Measurements from ENCODE around the gene KNDC1. TPM values are rescaled to one million over a fixed set of nuclear protein-coding genes. Genes with fewer than 3 reads are reported as not detected.

Gene KNDC1
- total and polyA plus RNA-seq, 2 of the 13 experiments (the other 11 are each of a cell fraction or from before 2014, with no cell fraction given) = 0.69 TPM; not detected in 1

GRCh38 chr10:133165556-133166503, 5.8 kb downstream of the KNDC1 start:
- FAIRE-seq (no peak), ATAC-seq (no peak), DNase-seq (ENCODE audit: low spot score) (no peak)
- H3K4me1 ChIP-seq (ENCODE audit: insufficient read depth, low read length) = peaks cover 17% of the 10 kb centered on the region
- CTCF ChIA-PET (ENCODE audit: low intra/inter-chr PET ratio, low total read pairs) = no interaction called here
- H3K27ac ChIP-seq (ENCODE audit: extremely low read length, insufficient read depth, low read length) = no peak overlapping the region
- H2AFZ ChIP-seq (ENCODE audit: low read length) = no peak overlapping the region
- no TSS peak for BruUV-seq (replicated peaks)
- H3K36me3 ChIP-seq (replicated peaks in 1 of 2; ENCODE audit: control insufficient read depth in 1 of 2, insufficient read depth in 2 of 2, low read length in 2 of 2) = no peaks in the 10 kb centered on the region
- 73% methylated on average over 32 of the region's 40 CpGs for WGBS (ENCODE audit: low lambda C conversion rate)
- H3K4me2 ChIP-seq (ENCODE audit: low read depth, low read length) = no peak overlapping the region
- H3K79me2 ChIP-seq (ENCODE audit: insufficient read depth, low read length) = no peaks in the 10 kb centered on the region
- in situ Hi-C loops (cut with HindIII; ENCODE audit: extremely low pct_ligation_motif_present, low pct_unique_long_range_greater_than_20kb) = no loop called here
- intact Hi-C loops (cut with micrococcal nuclease; ENCODE audit: unreplicated experiment) = no loop called here
- no peaks in the 10 kb centered on the region for H4K20me1 ChIP-seq (ENCODE audit: insufficient read depth, low read length)
- no peaks in the 10 kb centered on the region for H3K9me3 ChIP-seq (ENCODE audit: low read length)
- POLR2A ChIA-PET = no interaction called here
- H3K9ac ChIP-seq (ENCODE audit: insufficient read depth, low read depth, low read length) = no peak overlapping the region
- peaks cover 6 to 23% of the 10 kb centered on the region in 2 experiments; a peak in 4 of 5 replicates for H3K27me3 ChIP-seq (ENCODE audit: control insufficient read depth in 1 of 2, insufficient read depth in 2 of 2, low read length in 2 of 2)
- H3K4me3 ChIP-seq (replicated peaks in 1 of 3; ENCODE audit: insufficient read depth in 1 of 3, low read depth in 2 of 3, low read length in 3 of 3) = no peak overlapping the region
- TF ChIP-seq ZNF44 (CRISPR knock-in tag; IDR thresholded peaks at IDR 0.05) = no peak
- TF ChIP-seq ATF7 (IDR thresholded peaks at IDR 0.05) = peak; percentile 61
- TF ChIP-seq ATF7 (CRISPR knock-in tag; IDR thresholded peaks at IDR 0.05) = no peak

- DNase-seq (ENCODE audit: low spot score) = no peak
- H4K20me1 ChIP-seq (ENCODE audit: insufficient read depth, low read length) = no peaks in the 10 kb centered on the region
- ChIA-PET CTCF (ENCODE audit: low intra/inter-chr PET ratio, low total read pairs) (no interaction called here), POLR2A (no interaction called here)
- no peak for ATAC-seq
- no peak overlapping the region for H3K4me2 ChIP-seq (ENCODE audit: low read depth, low read length)
- no peak for FAIRE-seq
- BruUV-seq (replicated peaks) = no TSS peak
- WGBS (ENCODE audit: low lambda C conversion rate) = 84% methylated on average over 11 of the region's 11 CpGs
- peaks cover 4 to 17% of the 10 kb centered on the region in 2 experiments; a peak in 4 of 5 replicates for H3K27me3 ChIP-seq (ENCODE audit: control insufficient read depth in 1 of 2, insufficient read depth in 2 of 2, low read length in 2 of 2)
- no peaks in the 10 kb centered on the region for H3K36me3 ChIP-seq (replicated peaks in 1 of 2; ENCODE audit: control insufficient read depth in 1 of 2, insufficient read depth in 2 of 2, low read length in 2 of 2)
- in situ Hi-C loops (cut with HindIII; ENCODE audit: extremely low pct_ligation_motif_present, low pct_unique_long_range_greater_than_20kb) = no loop called here
- H3K27ac ChIP-seq (ENCODE audit: extremely low read length, insufficient read depth, low read length) = no peak overlapping the region
- no peak overlapping the region for H2AFZ ChIP-seq (ENCODE audit: low read length)
- no peak overlapping the region for H3K4me3 ChIP-seq (replicated peaks in 1 of 3; ENCODE audit: insufficient read depth in 1 of 3, low read depth in 2 of 3, low read length in 3 of 3)
- no peak overlapping the region for H3K9ac ChIP-seq (ENCODE audit: insufficient read depth, low read depth, low read length)
- no peaks in the 10 kb centered on the region for H3K9me3 ChIP-seq (ENCODE audit: low read length)
- no peak for TF ChIP-seq CBX5 (CRISPR knock-in tag; IDR thresholded peaks at IDR 0.05; ENCODE audit: borderline replicate concordance)
- no peak for TF ChIP-seq HDAC2 (CRISPR knock-in tag; IDR thresholded peaks at IDR 0.05)
- no peak for TF ChIP-seq ZNF788 (CRISPR knock-in tag; IDR thresholded peaks at IDR 0.05; ENCODE audit: borderline replicate concordance)
- no peak for TF ChIP-seq ZNF710 (CRISPR knock-in tag; IDR thresholded peaks at IDR 0.05; ENCODE audit: borderline replicate concordance)
- TF ChIP-seq ZNF597 (CRISPR knock-in tag; IDR thresholded peaks at IDR 0.05) = no peak
- no peak for TF ChIP-seq MAX (IDR thresholded peaks at IDR 0.05)
- TF ChIP-seq ZNF343 (CRISPR knock-in tag; IDR thresholded peaks at IDR 0.05) = no peak
- TF ChIP-seq IRX3 (CRISPR knock-in tag; IDR thresholded peaks at IDR 0.05; ENCODE audit: borderline replicate concordance, low read depth) = no peak
- intact Hi-C loops (cut with micrococcal nuclease; ENCODE audit: unreplicated experiment) = no loop called here
- H3K4me1 ChIP-seq (ENCODE audit: insufficient read depth, low read length) = peaks cover 13% of the 10 kb centered on the region
- no peaks in the 10 kb centered on the region for H3K79me2 ChIP-seq (ENCODE audit: insufficient read depth, low read length)
Measured at GRCh38 chr10:133166504-133166827, 6.4 kb downstream of the KNDC1 start.

Measured in HepG2 (cell line).